ENCODE measurements around the gene ARFGAP1.

DNA sequence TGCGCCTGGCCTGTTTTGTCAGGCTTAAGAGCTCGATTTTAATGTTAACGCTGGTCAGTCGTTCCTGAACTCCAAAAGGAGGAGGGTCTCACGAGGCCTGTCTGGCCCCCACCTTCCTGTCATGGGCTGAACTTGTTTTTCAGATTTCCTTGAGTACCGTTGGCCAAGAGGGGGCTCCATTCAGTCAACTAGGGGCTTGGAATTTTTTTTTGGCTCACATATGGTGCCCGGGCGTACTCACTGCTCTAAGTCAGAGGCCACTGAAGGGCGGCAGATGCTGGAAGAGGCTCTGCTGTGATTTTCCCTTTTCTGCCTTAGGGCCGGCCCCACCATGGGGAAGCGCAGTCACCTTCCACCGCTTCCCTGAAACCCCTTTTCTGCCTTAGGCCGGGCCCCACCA, 43.8 kb upstream of the ARFGAP1 start:
- TF ChIP-seq CEBPB (IDR thresholded peaks at IDR 0.05; ENCODE audit: low read depth, low read length) (no peak), FOS (IDR thresholded peaks at IDR 0.05; ENCODE audit: low read depth, low read length) (no peak), SMC3 (IDR thresholded peaks at IDR 0.05; ENCODE audit: low read depth, low read length) (no peak), RCOR1 (IDR thresholded peaks at IDR 0.05; ENCODE audit: insufficient replicate concordance, low read length) (no peak), RFX5 (IDR thresholded peaks at IDR 0.05; ENCODE audit: low read depth, low read length) (no peak), MXI1 (IDR thresholded peaks at IDR 0.05; ENCODE audit: borderline replicate concordance, low read depth, low read length) (no peak), POLR2A (IDR thresholded peaks at IDR 0.05; ENCODE audit: low read depth, low read length) (no peak), MAFK (IDR thresholded peaks at IDR 0.05; ENCODE audit: low read depth, low read length) (no peak), RAD21 (IDR thresholded peaks at IDR 0.05; ENCODE audit: low read length) (no peak), BHLHE40 (IDR thresholded peaks at IDR 0.05; ENCODE audit: low read depth, low read length) (no peak), MAZ (IDR thresholded peaks at IDR 0.05; ENCODE audit: borderline replicate concordance, low read depth, low read length) (no peak), CHD1 (IDR thresholded peaks at IDR 0.05; ENCODE audit: low read depth, low read length) (no peak)
- TF ChIP-seq, protein P1, sequence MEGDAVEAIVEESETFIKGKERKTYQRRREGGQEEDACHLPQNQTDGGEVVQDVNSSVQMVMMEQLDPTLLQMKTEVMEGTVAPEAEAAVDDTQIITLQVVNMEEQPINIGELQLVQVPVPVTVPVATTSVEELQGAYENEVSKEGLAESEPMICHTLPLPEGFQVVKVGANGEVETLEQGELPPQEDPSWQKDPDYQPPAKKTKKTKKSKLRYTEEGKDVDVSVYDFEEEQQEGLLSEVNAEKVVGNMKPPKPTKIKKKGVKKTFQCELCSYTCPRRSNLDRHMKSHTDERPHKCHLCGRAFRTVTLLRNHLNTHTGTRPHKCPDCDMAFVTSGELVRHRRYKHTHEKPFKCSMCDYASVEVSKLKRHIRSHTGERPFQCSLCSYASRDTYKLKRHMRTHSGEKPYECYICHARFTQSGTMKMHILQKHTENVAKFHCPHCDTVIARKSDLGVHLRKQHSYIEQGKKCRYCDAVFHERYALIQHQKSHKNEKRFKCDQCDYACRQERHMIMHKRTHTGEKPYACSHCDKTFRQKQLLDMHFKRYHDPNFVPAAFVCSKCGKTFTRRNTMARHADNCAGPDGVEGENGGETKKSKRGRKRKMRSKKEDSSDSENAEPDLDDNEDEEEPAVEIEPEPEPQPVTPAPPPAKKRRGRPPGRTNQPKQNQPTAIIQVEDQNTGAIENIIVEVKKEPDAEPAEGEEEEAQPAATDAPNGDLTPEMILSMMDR (conservative IDR thresholded peaks at IDR 0.05; ENCODE audit: low read depth, low read length) = no peak
- TF ChIP-seq, protein P2, sequence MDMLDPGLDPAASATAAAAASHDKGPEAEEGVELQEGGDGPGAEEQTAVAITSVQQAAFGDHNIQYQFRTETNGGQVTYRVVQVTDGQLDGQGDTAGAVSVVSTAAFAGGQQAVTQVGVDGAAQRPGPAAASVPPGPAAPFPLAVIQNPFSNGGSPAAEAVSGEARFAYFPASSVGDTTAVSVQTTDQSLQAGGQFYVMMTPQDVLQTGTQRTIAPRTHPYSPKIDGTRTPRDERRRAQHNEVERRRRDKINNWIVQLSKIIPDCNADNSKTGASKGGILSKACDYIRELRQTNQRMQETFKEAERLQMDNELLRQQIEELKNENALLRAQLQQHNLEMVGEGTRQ (IDR thresholded peaks at IDR 0.05; ENCODE audit: low read depth, low read length) = no peak
